H9 (cell line): ENCODE results near the gene CADPS2. TPM values are rescaled to one million over a fixed set of nuclear protein-coding genes. Genes with fewer than 3 reads are reported as not detected.

Source experiments
- DNase-seq: peaks from one replicate; pipeline ENCODE4 v3.0.0-alpha.2; 2017
- H2AFZ ChIP-seq: one replicate; pipeline ENCODE4 v1.6.1; 2013; ENCODE audit warnings: mild to moderate bottlenecking, low read length, control low read depth, moderate library complexity
- H2AK5ac ChIP-seq: 2 replicates; pipeline ENCODE4 v1.6.1; 2013; ENCODE audit warnings: low read length, control low read depth, mixed read lengths; ENCODE audit not compliant: insufficient read length
- H2BK120ac ChIP-seq: one replicate; pipeline ENCODE4 v1.6.1; 2013; ENCODE audit warnings: low read depth, mild to moderate bottlenecking, low read length, control low read depth, inconsistent platforms; ENCODE audit not compliant: poor library complexity, severe bottlenecking
- H2BK12ac ChIP-seq: 2 replicates; pipeline ENCODE4 v1.6.1; 2013; ENCODE audit warnings: low read length, control low read depth, mixed read lengths, low read depth; ENCODE audit not compliant: insufficient read length
- H2BK15ac ChIP-seq: 2 replicates; pipeline ENCODE4 v1.6.1; 2013; ENCODE audit warnings: low read depth, low read length, control low read depth
- H2BK20ac ChIP-seq: one replicate; pipeline ENCODE4 v1.6.1; 2013; ENCODE audit warnings: low read depth, mild to moderate bottlenecking, low read length, control low read depth, inconsistent platforms; ENCODE audit not compliant: poor library complexity, severe bottlenecking
- H2BK5ac ChIP-seq: 2 replicates; pipeline ENCODE4 v1.6.1; 2013; ENCODE audit warnings: low read length, control low read depth, mixed read lengths; ENCODE audit not compliant: insufficient read length
- H3K14ac ChIP-seq: 2 replicates; pipeline ENCODE4 v1.6.1; 2013; ENCODE audit warnings: low read length, control low read depth; ENCODE audit not compliant: insufficient read depth
- H3K18ac ChIP-seq: 2 replicates; pipeline ENCODE4 v1.6.1; 2013; ENCODE audit warnings: low read depth, mild to moderate bottlenecking, mixed read lengths, low read length, control low read depth; ENCODE audit not compliant: insufficient read length
- H3K23ac ChIP-seq: 2 replicates; pipeline ENCODE4 v1.6.1; 2013; ENCODE audit warnings: low read length, control low read depth, mixed read lengths, low read depth; ENCODE audit not compliant: insufficient read length
- H3K23me2 ChIP-seq: 2 replicates; pipeline ENCODE4 v1.6.1; 2013; ENCODE audit warnings: low read depth, mild to moderate bottlenecking, mixed read lengths, low read length, control low read depth; ENCODE audit not compliant: insufficient read length, poor library complexity, severe bottlenecking
- H3K27ac ChIP-seq: 2 replicates; pipeline ENCODE4 v1.5.1; 2013; ENCODE audit warnings: low read length, control low read depth, mixed read lengths, low read depth; ENCODE audit not compliant: insufficient read length
- H3K27me3 ChIP-seq: 2 replicates; pipeline ENCODE4 v1.6.1; 2013; ENCODE audit warnings: low read length, control low read depth, inconsistent platforms; ENCODE audit not compliant: insufficient read depth
- H3K4ac ChIP-seq: 2 replicates; pipeline ENCODE4 v1.6.1; 2013; ENCODE audit warnings: low read depth, mild to moderate bottlenecking, control low read depth, inconsistent platforms, low read length, moderate library complexity
- H3K4me1 ChIP-seq: 2 replicates; pipeline ENCODE4 v1.6.1; 2013; ENCODE audit warnings: low read length, control low read depth, inconsistent platforms; ENCODE audit not compliant: insufficient read depth
- H3K4me2 ChIP-seq: 2 replicates; pipeline ENCODE4 v1.6.1; 2013; ENCODE audit warnings: low read length, control low read depth, mixed read lengths; ENCODE audit not compliant: insufficient read length, insufficient read depth
- H3K56ac ChIP-seq: 2 replicates; pipeline ENCODE4 v1.6.1; 2013; ENCODE audit warnings: low read depth, mild to moderate bottlenecking, mixed read lengths, low read length, control low read depth; ENCODE audit not compliant: insufficient read length
- H3K79me1 ChIP-seq: 2 replicates; pipeline ENCODE4 v1.6.1; 2013; ENCODE audit warnings: low read depth, mild to moderate bottlenecking, moderate library complexity, low read length, control low read depth, inconsistent platforms; ENCODE audit not compliant: insufficient read depth, poor library complexity, severe bottlenecking
- H3K79me2 ChIP-seq: 2 replicates; pipeline ENCODE4 v1.6.1; 2013; ENCODE audit warnings: low read length, control low read depth, inconsistent platforms; ENCODE audit not compliant: insufficient read depth
- H3K9ac ChIP-seq: 2 replicates; pipeline ENCODE4 v1.6.1; 2013; ENCODE audit warnings: low read length, control low read depth, mixed read lengths; ENCODE audit not compliant: insufficient read length; ENCODE audit errors: extremely low read depth
- H3K9me3 ChIP-seq: one replicate; pipeline ENCODE4 v1.6.1; 2013; ENCODE audit warnings: low read depth, low read length, inconsistent platforms; ENCODE audit not compliant: control insufficient read depth
- H3T11ph ChIP-seq: one replicate; pipeline ENCODE4 v1.6.1; 2013; ENCODE audit warnings: mild to moderate bottlenecking, low read length, control low read depth, inconsistent platforms
- H4K20me1 ChIP-seq: one replicate; pipeline ENCODE4 v1.6.1; 2013; ENCODE audit not compliant: control insufficient read depth, insufficient read length, insufficient read depth
- H4K5ac ChIP-seq: 2 replicates; pipeline ENCODE4 v1.6.1; 2013; ENCODE audit warnings: low read depth, mild to moderate bottlenecking, mixed read lengths, low read length, control low read depth; ENCODE audit not compliant: insufficient read length
- H4K8ac ChIP-seq: replicated peaks from 2 replicates; pipeline ENCODE4 v1.6.1; 2013; ENCODE audit warnings: low read length, control low read depth, mixed read lengths, low read depth; ENCODE audit not compliant: insufficient read length
- H4K91ac ChIP-seq: 2 replicates; pipeline ENCODE4 v1.6.1; 2013; ENCODE audit warnings: low read depth, mild to moderate bottlenecking, moderate library complexity, mixed read lengths, low read length, control low read depth; ENCODE audit not compliant: insufficient read length
- H3K27ac Mint-ChIP-seq, 3 experiments: 2 replicates in 2 of 3; 3 replicates in 1 of 3; pipeline ENCODE4 v1.8.0; 2020 to 2021; ENCODE audit warnings: mixed read lengths in 3 of 3, mild to moderate bottlenecking in 1 of 3, moderate library complexity in 1 of 3
- H3K27me3 Mint-ChIP-seq: 2 replicates; pipeline ENCODE4 v1.8.0; 2021; ENCODE audit warnings: low read depth, mild to moderate bottlenecking, moderate library complexity, mixed read lengths
- H3K36me3 Mint-ChIP-seq, 3 experiments: 2 replicates in 2 of 3; 3 replicates in 1 of 3; pipeline ENCODE4 v1.8.0; 2020 to 2021; ENCODE audit warnings: low read depth in 3 of 3, mixed read lengths in 3 of 3; ENCODE audit not compliant: insufficient read depth in 1 of 3
- H3K4me1 Mint-ChIP-seq, 2 experiments: 2 replicates each; pipeline ENCODE4 v1.8.0; 2020; ENCODE audit warnings: mixed read lengths in 2 of 2
- H3K4me3 Mint-ChIP-seq, 2 experiments: 2 replicates in 1 of 2; 3 replicates in 1 of 2; pipeline ENCODE4 v1.8.0; 2020 to 2021; ENCODE audit warnings: mild to moderate bottlenecking in 2 of 2, mixed read lengths in 2 of 2, moderate library complexity in 1 of 2
- H3K9me3 Mint-ChIP-seq, 2 experiments: 2 replicates in 1 of 2; 3 replicates in 1 of 2; pipeline ENCODE4 v1.8.0; 2020; ENCODE audit warnings: mild to moderate bottlenecking in 2 of 2, mixed read lengths in 2 of 2, moderate library complexity in 1 of 2
- CTCF ChIP-seq: fragments of 200-600 bp; sonication (generic); conservative IDR thresholded peaks from 3 replicates; pipeline ENCODE4 v1.8.0; 2021; ENCODE audit warnings: antibody characterized with exemption, mild to moderate bottlenecking
- WGBS: extraction: QIAGEN DNeasy Blood & Tissue Kit; methylation state at CpG from one replicate; pipeline ENCODE4 v1.1.7; 2013; ENCODE audit warnings: missing lambda C conversion rate, low lambda C conversion rate, mixed read lengths; ENCODE audit not compliant: insufficient read length; ENCODE audit errors: extremely low coverage; 5-methylcytosine and 5-hydroxymethylcytosine counted together
- total RNA-seq: library from RNA; stranded (reverse); gene quantifications from 2 replicates; pipeline ENCODE4 v1.2.1, GENCODE V29; 2021

CADPS2 gene
- total RNA-seq, 1 experiment from 2014 or later = 7.1 TPM

- no peak overlapping the region for H3K14ac ChIP-seq
- H2BK12ac ChIP-seq = no peak overlapping the region
- no peak overlapping the region for H2AFZ ChIP-seq
- no peak overlapping the region for H3K4me2 ChIP-seq
- H4K5ac ChIP-seq = no peak overlapping the region
- WGBS = no CpG with 5 or more reads among the region's 6 CpGs
- no peak overlapping the region for H3K18ac ChIP-seq
- H3K27me3 Mint-ChIP-seq = no peaks in the 10 kb centered on the region
- H3K56ac ChIP-seq = no peak overlapping the region
- H3K9ac ChIP-seq = no peak overlapping the region
- no peak for TF ChIP-seq CTCF
- no peak overlapping the region for H3K27ac ChIP-seq
- no peaks in the 10 kb centered on the region for H4K20me1 ChIP-seq
- H3K9me3 Mint-ChIP-seq = no peaks in the 10 kb centered on the region
- no peak overlapping the region for H2BK15ac ChIP-seq
- no peak overlapping the region for H3K4ac ChIP-seq
- no peak overlapping the region for H3K27ac Mint-ChIP-seq
- no peak overlapping the region for H4K91ac ChIP-seq
- H4K8ac ChIP-seq = no peak overlapping the region
- no peak for DNase-seq
- no peaks in the 10 kb centered on the region for H3K27me3 ChIP-seq
- no peaks in the 10 kb centered on the region for H3K4me1 ChIP-seq
- no peaks in the 10 kb centered on the region for H3K36me3 Mint-ChIP-seq
- no peak overlapping the region for H2BK20ac ChIP-seq
- H2AK5ac ChIP-seq = no peak overlapping the region
- no peak overlapping the region for H2BK120ac ChIP-seq
- no peak overlapping the region for H2BK5ac ChIP-seq
- no peaks in the 10 kb centered on the region for H3K79me1 ChIP-seq
- H3K9me3 ChIP-seq = no peaks in the 10 kb centered on the region
- H3K79me2 ChIP-seq = no peaks in the 10 kb centered on the region
- no peaks in the 10 kb centered on the region for H3K23me2 ChIP-seq
- H3K4me1 Mint-ChIP-seq = peaks cover 3 to 5% of the 10 kb centered on the region in 2 experiments
- H3K4me3 Mint-ChIP-seq = no peak overlapping the region
- no peak overlapping the region for H3K23ac ChIP-seq
- H3T11ph ChIP-seq = no peak overlapping the region
These were observed 394.3 kb downstream of the CADPS2 start for GRCh38 chr7:122492007-122492406.
